K562 (cell line): ENCODE data around the gene TBX6. TPM values are rescaled to one million over a fixed set of nuclear protein-coding genes. Genes with fewer than 3 reads are reported as not detected.

Experiments used
- ARID1B ChIP-seq: fragments of 450-650 bp; IDR thresholded peaks from 2 replicates; pipeline ENCODE4 v1.6.1; 2016; ENCODE audit warnings: antibody characterized with exemption, mild to moderate bottlenecking, inconsistent platforms
- ATF2 ChIP-seq: sonication (generic); formaldehyde crosslinking; IDR thresholded peaks from 2 replicates; pipeline ENCODE4 v1.8.1; 2022; ENCODE audit warnings: missing genetic modification reagents
- ATF3 ChIP-seq, 2 experiments: fragments of 450-650 bp in 1 of 2; sonication (generic) in 1 of 2; formaldehyde crosslinking in 1 of 2; IDR thresholded peaks in 1 of 2; conservative IDR thresholded peaks in 1 of 2; 2 replicates each; pipeline versions ENCODE4 v1.6.1 to v1.8.1; 2016 to 2023; ENCODE audit warnings: mild to moderate bottlenecking in 2 of 2, moderate library complexity in 2 of 2, inconsistent platforms in 1 of 2, missing genetic modification reagents in 1 of 2
- CGGBP1 ChIP-seq: fragments of 250-450 bp; sonication (Bioruptor Pico); IDR thresholded peaks from 2 replicates; pipeline ENCODE4 v1.9.0; 2021; ENCODE audit warnings: mild to moderate bottlenecking
- E2F4 ChIP-seq: sonication (generic); formaldehyde crosslinking; IDR thresholded peaks from 2 replicates; pipeline ENCODE4 v1.8.0; 2022; ENCODE audit warnings: mild to moderate bottlenecking, low read depth, missing genetic modification reagents
- HOMEZ ChIP-seq: fragments of 250-450 bp; sonication (Bioruptor Pico); IDR thresholded peaks from 2 replicates; pipeline ENCODE4 v1.4.0; 2020; ENCODE audit warnings: mild to moderate bottlenecking, moderate library complexity
- KAT7 ChIP-seq: sonication (generic); formaldehyde crosslinking; IDR thresholded peaks from 2 replicates; pipeline ENCODE4 v1.8.0; 2022; ENCODE audit warnings: missing genetic modification reagents, mild to moderate bottlenecking, borderline replicate concordance
- KLF13 ChIP-seq: fragments of 450-650 bp; IDR thresholded peaks from 2 replicates; pipeline ENCODE4 v1.6.1; 2016; ENCODE audit warnings: missing genetic modification characterization, low read depth, mild to moderate bottlenecking, missing compliant biosample characterization, moderate library complexity, borderline replicate concordance
- NFE2 ChIP-seq: IDR thresholded peaks from 2 replicates; pipeline ENCODE4 v1.6.1; 2014; ENCODE audit warnings: antibody characterized with exemption, low read depth
- POLR2A ChIP-seq: fragments of 450-650 bp; conservative IDR thresholded peaks from 2 replicates; pipeline ENCODE4 v1.6.1; 2016
- POLR2AphosphoS5 ChIP-seq: IDR thresholded peaks from 2 replicates; pipeline ENCODE4 v1.6.1; 2011; ENCODE audit warnings: mild to moderate bottlenecking, low read depth, low read length, moderate library complexity; ENCODE audit not compliant: control insufficient read depth, insufficient read depth
- POLR2G ChIP-seq: fragments of 200-400 bp; formaldehyde crosslinking; IDR thresholded peaks from 2 replicates; pipeline ENCODE4 v1.6.1; 2017; ENCODE audit warnings: low read depth, mild to moderate bottlenecking, antibody characterized with exemption, low read length, moderate library complexity
- SMC3 ChIP-seq: conservative IDR thresholded peaks from 2 replicates; pipeline ENCODE4 v1.6.1; 2011; ENCODE audit warnings: low read depth, low read length, improper control_type of control experiment; ENCODE audit not compliant: insufficient read depth
- TFAP4 ChIP-seq: sonication (generic); formaldehyde crosslinking; IDR thresholded peaks from 2 replicates; pipeline ENCODE4 v1.8.0; 2022; ENCODE audit warnings: missing genetic modification reagents, mild to moderate bottlenecking, moderate library complexity, borderline replicate concordance
- YY1 ChIP-seq, 3 experiments: IDR thresholded peaks; 2 replicates each; pipeline ENCODE4 v1.6.1; 2011; ENCODE audit warnings: low read length in 2 of 3, mild to moderate bottlenecking in 2 of 3, moderate library complexity in 2 of 3, borderline replicate concordance in 1 of 3, control low read depth in 1 of 3, low read depth in 1 of 3; ENCODE audit not compliant: insufficient read depth in 3 of 3, insufficient replicate concordance in 2 of 3, control insufficient read depth in 1 of 3, insufficient read length in 1 of 3; ENCODE audit errors: extremely low read depth in 1 of 3
- ZBTB17 ChIP-seq: fragments of 450-650 bp; formaldehyde crosslinking; IDR thresholded peaks from 2 replicates; pipeline ENCODE4 v1.4.0; 2020; ENCODE audit warnings: mild to moderate bottlenecking
- ZC3H11A ChIP-seq: IDR thresholded peaks from 2 replicates; pipeline ENCODE4 v1.6.1; 2012; ENCODE audit warnings: low read depth, low read length, improper control_type of control experiment
- ZNF354B ChIP-seq: fragments of 250-450 bp; sonication (Bioruptor Pico); IDR thresholded peaks from 2 replicates; pipeline ENCODE4 v1.4.0; 2020
- ZNF507 ChIP-seq: conservative IDR thresholded peaks from 2 replicates; pipeline ENCODE4 v1.6.1; 2017; ENCODE audit warnings: missing genetic modification characterization, missing compliant biosample characterization
- ZZZ3 ChIP-seq: fragments of 450-650 bp; IDR thresholded peaks from 2 replicates; pipeline ENCODE4 v1.6.1; 2016; ENCODE audit warnings: antibody characterized with exemption, mild to moderate bottlenecking, moderate library complexity
- polyA plus RNA-seq, 8 experiments: library from polyadenylated mRNA; depleted of rRNA in 4 of 8; stranded (reverse) in 5 of 8; unstranded in 3 of 8; fragments of >200 nt; fragmentation: Nextera tagmentation in 2 of 8; fragmentation: Illumina TruSeq in 1 of 8; extraction: Ambion mirVana in 2 of 8; extraction: Trizol in 1 of 8; gene quantifications; 2 replicates each; pipeline versions ENCODE4 v1.2.1 to v1.2.3, GENCODE V29; 2011 to 2014; ENCODE audit warnings: inconsistent platforms in 1 of 8, missing spikeins in 1 of 8
- total RNA-seq, 7 experiments: library from RNA; depleted of rRNA in 6 of 7; stranded (reverse); fragments of >200 nt in 6 of 7; fragmentation: Illumina TruSeq in 2 of 7; extraction: Trizol in 2 of 7; gene quantifications; 2 replicates each; pipeline versions ENCODE4 v1.2.1 to v1.2.3, GENCODE V29; 2011 to 2021; ENCODE audit warnings: low replicate concordance in 1 of 7

TBX6 gene
- total and polyA plus RNA-seq, 9 of the 15 experiments (the other 6 are each of a cell fraction or from before 2014, with no cell fraction given): 0.07 to 0.58 (median 0.11) TPM; not detected in 2

- TF ChIP-seq SMC3 (0 out of 2 replicates have a peak, but pooled peaks have one; percentile 23), CGGBP1 (CRISPR knock-in tag) (peak; percentile 21; the same call in 1 of the 2 replicates), E2F4 (CRISPR knock-in tag) (peak; percentile 96), ATF3 (IDR thresholded peaks at IDR 0.05) (peak; percentile 65), ATF3 (CRISPR knock-in tag; conservative IDR thresholded peaks at IDR 0.05) (no peak; the same call in 1 of the 2 replicates), KLF13 (tag) (peak; percentile 53; the same call in 1 of the 2 replicates), POLR2AphosphoS5 (no peak; the same call in 1 of the 2 replicates), NFE2 (0 out of 2 replicates have a peak, but pooled peaks have one; percentile 15), ZBTB17 (CRISPR knock-in tag) (0 out of 2 replicates have a peak, but pooled peaks have one; percentile 37), POLR2G (peak; percentile 87), ZNF354B (CRISPR knock-in tag) (no peak), HOMEZ (CRISPR knock-in tag) (no peak), ATF2 (no peak), KAT7 (peak; percentile 96), POLR2A (peak; percentile 57), ARID1B (0 out of 2 replicates have a peak, but pooled peaks have one; percentile 17), ZZZ3 (peak; percentile 95), ZC3H11A (no peak), TFAP4 (CRISPR knock-in tag) (peak; percentile 92), ZNF507 (no peak), YY1 (IDR thresholded peaks at IDR 0.05; ENCODE audit: borderline replicate concordance in 1 of 3, control insufficient read depth in 1 of 3, extremely low read depth in 1 of 3, insufficient read depth in 3 of 3, insufficient read length in 1 of 3, insufficient replicate concordance in 2 of 3, low read depth in 1 of 3, low read length in 2 of 3) (peak in 2 of 3 experiments; percentile 59 to 60)
These were observed 38.9 kb downstream of the TBX6 start (continued) for GRCh38 chr16:30052671-30053372.
